SK-N-SH (cell line): ENCODE results near the gene MT1E. TPM values are rescaled to one million over a fixed set of nuclear protein-coding genes. Genes with fewer than 3 reads are reported as not detected.

Experiments used
- CTCF ChIA-PET: fragments of 300-600, 350-600 bp; formaldehyde crosslinking; extraction: SDS; loops from one replicate; lab custom pipeline; 2021; lab: Yijun Ruan, JAX
- POLR2A ChIA-PET: fragments of 350-600 bp; sonication (Branson Sonifier 250); formaldehyde crosslinking; extraction: SDS; loops from one replicate; lab custom pipeline; 2020; ENCODE audit warnings: antibody characterized with exemption, inconsistent platforms; lab: Yijun Ruan, JAX
- DNase-seq: peaks from one replicate; pipeline ENCODE4 v3.0.0; 2012
- H2AFZ ChIP-seq: fragments of 200-600 bp; sonication (generic); 2 replicates; pipeline ENCODE4 v1.8.1; 2016; ENCODE audit warnings: antibody characterized with exemption, mild to moderate bottlenecking, low read depth
- H3F3A ChIP-seq: fragments of 200-600 bp; sonication (generic); replicated peaks from 2 replicates; pipeline ENCODE3; 2016; ENCODE audit warnings: antibody characterized with exemption, mild to moderate bottlenecking; ENCODE audit not compliant: insufficient read depth
- H3K27ac ChIP-seq, 2 experiments: fragments of 200-500 bp in 1 of 2; fragments of 200-600 bp in 1 of 2; sonication (Bioruptor generic) in 1 of 2; sonication (generic), shearing (Covaris generic) in 1 of 2; 2 replicates each; pipeline versions ENCODE4 v1.5.1 to v1.6.1; 2014 to 2016; ENCODE audit warnings: low read depth in 2 of 2, inconsistent platforms in 1 of 2, low read length in 1 of 2, mild to moderate bottlenecking in 1 of 2, mixed read lengths in 1 of 2
- H3K27me3 ChIP-seq: fragments of 200-600 bp; sonication (generic), shearing (Covaris generic); 2 replicates; pipeline ENCODE4 v1.6.1; 2016; ENCODE audit warnings: mixed run types; ENCODE audit not compliant: insufficient read depth
- H3K36me3 ChIP-seq, 2 experiments: fragments of 200-500 bp in 1 of 2; fragments of 200-600 bp in 1 of 2; sonication (Bioruptor generic) in 1 of 2; sonication (generic) in 1 of 2; replicated peaks in 1 of 2; 2 replicates each; pipeline versions ENCODE3 to v1.5.1; 2014 to 2016; ENCODE audit warnings: low read length in 1 of 2, mild to moderate bottlenecking in 1 of 2; ENCODE audit not compliant: insufficient read depth in 2 of 2, control insufficient read depth in 1 of 2
- H3K4me1 ChIP-seq, 2 experiments: fragments of 200-500 bp in 1 of 2; fragments of 200-600 bp in 1 of 2; sonication (Bioruptor generic) in 1 of 2; sonication (generic), shearing (Covaris generic) in 1 of 2; 2 replicates each; pipeline versions ENCODE4 v1.5.1 to v1.6.1; 2014 to 2016; ENCODE audit warnings: low read depth in 1 of 2, low read length in 1 of 2, mixed run types in 1 of 2; ENCODE audit not compliant: insufficient read depth in 2 of 2, control insufficient read depth in 1 of 2
- H3K4me2 ChIP-seq: fragments of 200-600 bp; sonication (generic), shearing (Covaris generic); 2 replicates; pipeline ENCODE4 v1.6.1; 2017; ENCODE audit warnings: mixed run types
- H3K4me3 ChIP-seq, 2 experiments: fragments of 200-500 bp in 1 of 2; fragments of 200-600 bp in 1 of 2; sonication (Bioruptor generic) in 1 of 2; sonication (generic), shearing (Covaris generic) in 1 of 2; 2 replicates each; pipeline versions ENCODE4 v1.5.1 to v1.8.1; 2014 to 2016; ENCODE audit warnings: low read depth in 2 of 2, inconsistent platforms in 1 of 2, low read length in 1 of 2, mild to moderate bottlenecking in 1 of 2, mixed read lengths in 1 of 2, moderate library complexity in 1 of 2
- H3K79me2 ChIP-seq: fragments of 200-600 bp; sonication (generic); 2 replicates; pipeline ENCODE4 v1.8.1; 2017; ENCODE audit warnings: mild to moderate bottlenecking; ENCODE audit not compliant: insufficient read depth
- H3K9ac ChIP-seq: fragments of 200-600 bp; sonication (generic); 2 replicates; pipeline ENCODE4 v1.6.1; 2017; ENCODE audit warnings: mixed run types
- H3K9me2 ChIP-seq: fragments of 200-600 bp; sonication (generic); 2 replicates; pipeline ENCODE4 v1.6.1; 2017; ENCODE audit warnings: mixed run types
- H3K9me3 ChIP-seq: fragments of 200-600 bp; sonication (generic); 2 replicates; pipeline ENCODE4 v1.6.1; 2017; ENCODE audit warnings: mixed run types, mild to moderate bottlenecking, moderate library complexity
- H4K20me1 ChIP-seq: fragments of 200-600 bp; sonication (generic); 2 replicates; pipeline ENCODE4 v1.6.1; 2017; ENCODE audit warnings: mild to moderate bottlenecking, mixed run types; ENCODE audit not compliant: insufficient read depth
- CHD2 ChIP-seq: fragments of 150-350 bp; IDR thresholded peaks from 2 replicates; pipeline ENCODE4 v1.6.1; 2018; ENCODE audit warnings: low read length; ENCODE audit not compliant: partially characterized antibody
- ELF1 ChIP-seq: IDR thresholded peaks from 2 replicates; pipeline ENCODE4 v1.4.0; 2012
- EP300 ChIP-seq, 2 experiments: IDR thresholded peaks; 2 replicates each; pipeline versions ENCODE4 v1.4.0 to v1.6.1; 2012; ENCODE audit warnings: borderline replicate concordance in 1 of 2, low read depth in 1 of 2, low read length in 1 of 2
- EZH2phosphoT487 ChIP-seq: fragments of 200-600 bp; sonication (generic); IDR thresholded peaks from 2 replicates; pipeline ENCODE4 v1.6.1; 2017; ENCODE audit warnings: low read depth, mixed run types, mild to moderate bottlenecking, antibody characterized with exemption, moderate library complexity, borderline replicate concordance
- FOXJ3 ChIP-seq: sonication (generic); formaldehyde crosslinking; IDR thresholded peaks from 2 replicates; pipeline ENCODE4 v1.5.1; 2020; ENCODE audit warnings: mild to moderate bottlenecking, missing genetic modification reagents
- FOXM1 ChIP-seq: IDR thresholded peaks from 2 replicates; pipeline ENCODE4 v1.4.0; 2012; ENCODE audit warnings: low read depth, mild to moderate bottlenecking
- GATA2 ChIP-seq: sonication (generic); formaldehyde crosslinking; IDR thresholded peaks from 2 replicates; pipeline ENCODE4 v1.5.0; 2020; ENCODE audit warnings: mild to moderate bottlenecking, missing genetic modification reagents
- MXI1 ChIP-seq: IDR thresholded peaks from 2 replicates; pipeline ENCODE4 v1.6.1; 2012; ENCODE audit warnings: mild to moderate bottlenecking, low read depth, low read length, improper control_type of control experiment
- NRF1 ChIP-seq: IDR thresholded peaks from 2 replicates; pipeline ENCODE4 v1.6.1; 2012; ENCODE audit warnings: low read depth, mild to moderate bottlenecking, low read length
- POLR2AphosphoS5 ChIP-seq: IDR thresholded peaks from 2 replicates; pipeline ENCODE4 v1.6.1; 2012; ENCODE audit warnings: low read depth, low read length
- SIN3A ChIP-seq: IDR thresholded peaks from 2 replicates; pipeline ENCODE4 v1.6.1; 2012; ENCODE audit warnings: low read depth, mild to moderate bottlenecking, low read length, moderate library complexity, borderline replicate concordance
- SMC3 ChIP-seq: IDR thresholded peaks from 2 replicates; pipeline ENCODE4 v1.6.1; 2012; ENCODE audit warnings: low read depth, low read length, improper control_type of control experiment
- TAF1 ChIP-seq: IDR thresholded peaks from 2 replicates; pipeline ENCODE4 v1.6.1; 2012; ENCODE audit warnings: low read depth, mild to moderate bottlenecking, low read length, moderate library complexity, borderline replicate concordance
- TCF12 ChIP-seq: IDR thresholded peaks from 2 replicates; pipeline ENCODE4 v1.4.0; 2012
- TEAD4 ChIP-seq: IDR thresholded peaks from 2 replicates; pipeline ENCODE4 v1.4.0; 2012; ENCODE audit warnings: mild to moderate bottlenecking, borderline replicate concordance; ENCODE audit not compliant: insufficient read depth
- YY1 ChIP-seq: IDR thresholded peaks from 2 replicates; pipeline ENCODE4 v1.4.0; 2012; ENCODE audit warnings: low read depth, mild to moderate bottlenecking
- WGBS: methylation state at CpG from one replicate; pipeline ENCODE4 v1.1.6; 2017; ENCODE audit warnings: low lambda C conversion rate; 5-methylcytosine and 5-hydroxymethylcytosine counted together
- polyA plus RNA-seq, 3 experiments: library from polyadenylated mRNA; depleted of rRNA; stranded (reverse); fragments of >200 nt; gene quantifications; 2 replicates each; pipeline ENCODE4 v1.2.3, GENCODE V29; 2012
- TF ChIP-seq, protein P1 (sequence below): fragments of 200-600 bp; sonication (generic); IDR thresholded peaks from 2 replicates; pipeline ENCODE4 v1.6.1; 2017; ENCODE audit warnings: antibody characterized with exemption, mild to moderate bottlenecking, moderate library complexity
- TF ChIP-seq, protein P2 (sequence below): IDR thresholded peaks from 2 replicates; pipeline ENCODE4 v1.4.0; 2012; ENCODE audit warnings: low read depth, borderline replicate concordance
- TF ChIP-seq, protein P3 (sequence below): IDR thresholded peaks from 2 replicates; pipeline ENCODE4; 2012
- TF ChIP-seq, protein P4 (sequence below): IDR thresholded peaks from 2 replicates; pipeline ENCODE4 v1.4.0; 2012; ENCODE audit warnings: low read depth, borderline replicate concordance
- TF ChIP-seq, protein P5 (sequence below): fragments of 150-350 bp; IDR thresholded peaks from 2 replicates; pipeline ENCODE4 v1.6.1; 2016; ENCODE audit warnings: mild to moderate bottlenecking, low read depth, low read length
- TF ChIP-seq, protein P6 (sequence below): IDR thresholded peaks from 2 replicates; pipeline ENCODE4 v1.6.1; 2012; ENCODE audit warnings: mild to moderate bottlenecking, low read depth, low read length, moderate library complexity

Gene MT1E
- polyA plus RNA-seq, 1 of the 3 experiments (the other 2 are of a cell fraction) = 205 TPM

DNA sequence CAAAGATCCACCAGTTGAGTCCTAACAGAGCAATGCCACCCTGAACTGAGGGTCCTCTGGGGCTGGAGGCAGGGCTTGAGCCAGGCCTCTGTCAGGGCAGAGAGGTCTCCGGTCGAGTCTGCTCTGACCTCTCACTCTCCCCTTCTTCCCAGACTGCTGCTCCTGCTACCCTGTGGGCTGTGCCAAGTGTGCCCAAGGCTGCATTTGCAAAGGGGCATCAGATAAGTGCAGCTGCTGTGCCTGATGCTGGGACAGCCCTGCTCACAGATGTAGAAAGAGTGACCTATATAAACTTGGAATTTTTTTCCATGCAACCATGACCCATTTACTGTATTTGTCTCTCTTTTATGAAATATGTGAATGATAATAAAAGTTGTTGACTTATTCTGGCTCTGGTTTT lies 23.7 kb downstream of the MT1E start (continued):
- TF ChIP-seq, protein P1, sequence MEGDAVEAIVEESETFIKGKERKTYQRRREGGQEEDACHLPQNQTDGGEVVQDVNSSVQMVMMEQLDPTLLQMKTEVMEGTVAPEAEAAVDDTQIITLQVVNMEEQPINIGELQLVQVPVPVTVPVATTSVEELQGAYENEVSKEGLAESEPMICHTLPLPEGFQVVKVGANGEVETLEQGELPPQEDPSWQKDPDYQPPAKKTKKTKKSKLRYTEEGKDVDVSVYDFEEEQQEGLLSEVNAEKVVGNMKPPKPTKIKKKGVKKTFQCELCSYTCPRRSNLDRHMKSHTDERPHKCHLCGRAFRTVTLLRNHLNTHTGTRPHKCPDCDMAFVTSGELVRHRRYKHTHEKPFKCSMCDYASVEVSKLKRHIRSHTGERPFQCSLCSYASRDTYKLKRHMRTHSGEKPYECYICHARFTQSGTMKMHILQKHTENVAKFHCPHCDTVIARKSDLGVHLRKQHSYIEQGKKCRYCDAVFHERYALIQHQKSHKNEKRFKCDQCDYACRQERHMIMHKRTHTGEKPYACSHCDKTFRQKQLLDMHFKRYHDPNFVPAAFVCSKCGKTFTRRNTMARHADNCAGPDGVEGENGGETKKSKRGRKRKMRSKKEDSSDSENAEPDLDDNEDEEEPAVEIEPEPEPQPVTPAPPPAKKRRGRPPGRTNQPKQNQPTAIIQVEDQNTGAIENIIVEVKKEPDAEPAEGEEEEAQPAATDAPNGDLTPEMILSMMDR = no peak
- TF ChIP-seq EP300 (IDR thresholded peaks at IDR 0.05; ENCODE audit: borderline replicate concordance in 1 of 2, low read depth in 1 of 2, low read length in 1 of 2) (peak in 1 of 2 experiments; percentile 35; a peak in 1 of 4 replicates), ELF1 (no peak), FOXJ3 (CRISPR knock-in tag) (no peak), MXI1 (no peak), GATA2 (peak; percentile 63)

DNA sequence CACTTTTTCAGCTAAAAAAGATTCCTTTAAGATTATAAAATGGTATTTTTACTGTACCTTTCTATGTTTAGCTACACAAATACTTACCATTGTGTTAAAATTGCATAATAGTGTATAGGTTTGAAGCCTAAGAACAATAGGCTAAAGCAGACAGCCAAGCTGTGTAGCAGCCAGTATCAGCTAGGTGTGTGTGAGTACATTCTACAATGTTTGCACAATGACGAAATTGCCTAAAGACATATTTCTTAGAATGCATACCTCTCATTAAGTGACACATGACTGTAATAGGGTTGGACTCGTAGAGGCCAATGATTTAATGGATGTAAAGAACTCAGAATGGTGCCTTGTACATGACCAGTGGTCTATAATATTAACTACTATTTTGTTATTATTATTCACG lies 24.2 kb downstream of the MT1E start:
- no peaks in the 10 kb centered on the region for H3K36me3 ChIP-seq
- H3K4me3 ChIP-seq = no peak overlapping the region
- TF ChIP-seq TCF12 (no peak), POLR2AphosphoS5 (no peak), ELF1 (no peak), EZH2phosphoT487 (no peak), SIN3A (no peak), TEAD4 (no peak), SMC3 (no peak), TAF1 (no peak), CHD2 (no peak), NRF1 (no peak), FOXM1 (no peak), YY1 (no peak)
- TF ChIP-seq, protein P2, sequence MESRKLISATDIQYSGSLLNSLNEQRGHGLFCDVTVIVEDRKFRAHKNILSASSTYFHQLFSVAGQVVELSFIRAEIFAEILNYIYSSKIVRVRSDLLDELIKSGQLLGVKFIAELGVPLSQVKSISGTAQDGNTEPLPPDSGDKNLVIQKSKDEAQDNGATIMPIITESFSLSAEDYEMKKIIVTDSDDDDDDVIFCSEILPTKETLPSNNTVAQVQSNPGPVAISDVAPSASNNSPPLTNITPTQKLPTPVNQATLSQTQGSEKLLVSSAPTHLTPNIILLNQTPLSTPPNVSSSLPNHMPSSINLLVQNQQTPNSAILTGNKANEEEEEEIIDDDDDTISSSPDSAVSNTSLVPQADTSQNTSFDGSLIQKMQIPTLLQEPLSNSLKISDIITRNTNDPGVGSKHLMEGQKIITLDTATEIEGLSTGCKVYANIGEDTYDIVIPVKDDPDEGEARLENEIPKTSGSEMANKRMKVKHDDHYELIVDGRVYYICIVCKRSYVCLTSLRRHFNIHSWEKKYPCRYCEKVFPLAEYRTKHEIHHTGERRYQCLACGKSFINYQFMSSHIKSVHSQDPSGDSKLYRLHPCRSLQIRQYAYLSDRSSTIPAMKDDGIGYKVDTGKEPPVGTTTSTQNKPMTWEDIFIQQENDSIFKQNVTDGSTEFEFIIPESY = no peak
- TF ChIP-seq, protein P3, sequence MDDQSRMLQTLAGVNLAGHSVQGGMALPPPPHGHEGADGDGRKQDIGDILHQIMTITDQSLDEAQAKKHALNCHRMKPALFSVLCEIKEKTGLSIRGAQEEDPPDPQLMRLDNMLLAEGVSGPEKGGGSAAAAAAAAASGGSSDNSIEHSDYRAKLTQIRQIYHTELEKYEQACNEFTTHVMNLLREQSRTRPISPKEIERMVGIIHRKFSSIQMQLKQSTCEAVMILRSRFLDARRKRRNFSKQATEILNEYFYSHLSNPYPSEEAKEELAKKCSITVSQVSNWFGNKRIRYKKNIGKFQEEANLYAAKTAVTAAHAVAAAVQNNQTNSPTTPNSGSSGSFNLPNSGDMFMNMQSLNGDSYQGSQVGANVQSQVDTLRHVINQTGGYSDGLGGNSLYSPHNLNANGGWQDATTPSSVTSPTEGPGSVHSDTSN = no peak
- TF ChIP-seq, protein P4, sequence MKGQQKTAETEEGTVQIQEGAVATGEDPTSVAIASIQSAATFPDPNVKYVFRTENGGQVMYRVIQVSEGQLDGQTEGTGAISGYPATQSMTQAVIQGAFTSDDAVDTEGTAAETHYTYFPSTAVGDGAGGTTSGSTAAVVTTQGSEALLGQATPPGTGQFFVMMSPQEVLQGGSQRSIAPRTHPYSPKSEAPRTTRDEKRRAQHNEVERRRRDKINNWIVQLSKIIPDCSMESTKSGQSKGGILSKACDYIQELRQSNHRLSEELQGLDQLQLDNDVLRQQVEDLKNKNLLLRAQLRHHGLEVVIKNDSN = no peak
- TF ChIP-seq, protein P5, sequence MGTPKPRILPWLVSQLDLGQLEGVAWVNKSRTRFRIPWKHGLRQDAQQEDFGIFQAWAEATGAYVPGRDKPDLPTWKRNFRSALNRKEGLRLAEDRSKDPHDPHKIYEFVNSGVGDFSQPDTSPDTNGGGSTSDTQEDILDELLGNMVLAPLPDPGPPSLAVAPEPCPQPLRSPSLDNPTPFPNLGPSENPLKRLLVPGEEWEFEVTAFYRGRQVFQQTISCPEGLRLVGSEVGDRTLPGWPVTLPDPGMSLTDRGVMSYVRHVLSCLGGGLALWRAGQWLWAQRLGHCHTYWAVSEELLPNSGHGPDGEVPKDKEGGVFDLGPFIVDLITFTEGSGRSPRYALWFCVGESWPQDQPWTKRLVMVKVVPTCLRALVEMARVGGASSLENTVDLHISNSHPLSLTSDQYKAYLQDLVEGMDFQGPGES = no peak
- TF ChIP-seq, protein P6, sequence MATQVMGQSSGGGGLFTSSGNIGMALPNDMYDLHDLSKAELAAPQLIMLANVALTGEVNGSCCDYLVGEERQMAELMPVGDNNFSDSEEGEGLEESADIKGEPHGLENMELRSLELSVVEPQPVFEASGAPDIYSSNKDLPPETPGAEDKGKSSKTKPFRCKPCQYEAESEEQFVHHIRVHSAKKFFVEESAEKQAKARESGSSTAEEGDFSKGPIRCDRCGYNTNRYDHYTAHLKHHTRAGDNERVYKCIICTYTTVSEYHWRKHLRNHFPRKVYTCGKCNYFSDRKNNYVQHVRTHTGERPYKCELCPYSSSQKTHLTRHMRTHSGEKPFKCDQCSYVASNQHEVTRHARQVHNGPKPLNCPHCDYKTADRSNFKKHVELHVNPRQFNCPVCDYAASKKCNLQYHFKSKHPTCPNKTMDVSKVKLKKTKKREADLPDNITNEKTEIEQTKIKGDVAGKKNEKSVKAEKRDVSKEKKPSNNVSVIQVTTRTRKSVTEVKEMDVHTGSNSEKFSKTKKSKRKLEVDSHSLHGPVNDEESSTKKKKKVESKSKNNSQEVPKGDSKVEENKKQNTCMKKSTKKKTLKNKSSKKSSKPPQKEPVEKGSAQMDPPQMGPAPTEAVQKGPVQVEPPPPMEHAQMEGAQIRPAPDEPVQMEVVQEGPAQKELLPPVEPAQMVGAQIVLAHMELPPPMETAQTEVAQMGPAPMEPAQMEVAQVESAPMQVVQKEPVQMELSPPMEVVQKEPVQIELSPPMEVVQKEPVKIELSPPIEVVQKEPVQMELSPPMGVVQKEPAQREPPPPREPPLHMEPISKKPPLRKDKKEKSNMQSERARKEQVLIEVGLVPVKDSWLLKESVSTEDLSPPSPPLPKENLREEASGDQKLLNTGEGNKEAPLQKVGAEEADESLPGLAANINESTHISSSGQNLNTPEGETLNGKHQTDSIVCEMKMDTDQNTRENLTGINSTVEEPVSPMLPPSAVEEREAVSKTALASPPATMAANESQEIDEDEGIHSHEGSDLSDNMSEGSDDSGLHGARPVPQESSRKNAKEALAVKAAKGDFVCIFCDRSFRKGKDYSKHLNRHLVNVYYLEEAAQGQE = no peak
- H3K9ac ChIP-seq = no peak overlapping the region
- H3K4me1 ChIP-seq = peaks cover 0 to 7% of the 10 kb centered on the region in 2 experiments; a peak in 2 of 4 replicates
- no peaks in the 10 kb centered on the region for H3F3A ChIP-seq
- H3K27me3 ChIP-seq = 0 out of 2 replicates have a peak, but pooled peaks cover 15% of the 10 kb centered on the region
- H3K79me2 ChIP-seq = no peaks in the 10 kb centered on the region
- ChIA-PET POLR2A (no interaction called here), CTCF (interaction anchor here (1.9 kb wide), 1 partner anchor 49 kb away, joined by 5 read pairs; no protein-coding TSS in a partner anchor)
- no peaks in the 10 kb centered on the region for H3K9me3 ChIP-seq
- H4K20me1 ChIP-seq = no peaks in the 10 kb centered on the region
- WGBS = 50% methylated on average over 3 of the region's 3 CpGs
- H3K27ac ChIP-seq = no peak overlapping the region
- no peak overlapping the region for H2AFZ ChIP-seq
- no peak for DNase-seq
- H3K9me2 ChIP-seq = no peaks in the 10 kb centered on the region
- H3K4me2 ChIP-seq = no peak overlapping the region
